ENCODE data around the gene SPHK2.
"Not testable (repeated sequence)": the region's sequence is repeated elsewhere in the genome, so short reads cannot be mapped to it uniquely, and the experiment has no call there.

The SPHK2 gene

GRCh38 chr19:48637449-48637947 is 18.2 kb downstream of the SPHK2 start:
- peak; percentile 78 for DNase-seq (ENCODE audit: low spot score)

DNA sequence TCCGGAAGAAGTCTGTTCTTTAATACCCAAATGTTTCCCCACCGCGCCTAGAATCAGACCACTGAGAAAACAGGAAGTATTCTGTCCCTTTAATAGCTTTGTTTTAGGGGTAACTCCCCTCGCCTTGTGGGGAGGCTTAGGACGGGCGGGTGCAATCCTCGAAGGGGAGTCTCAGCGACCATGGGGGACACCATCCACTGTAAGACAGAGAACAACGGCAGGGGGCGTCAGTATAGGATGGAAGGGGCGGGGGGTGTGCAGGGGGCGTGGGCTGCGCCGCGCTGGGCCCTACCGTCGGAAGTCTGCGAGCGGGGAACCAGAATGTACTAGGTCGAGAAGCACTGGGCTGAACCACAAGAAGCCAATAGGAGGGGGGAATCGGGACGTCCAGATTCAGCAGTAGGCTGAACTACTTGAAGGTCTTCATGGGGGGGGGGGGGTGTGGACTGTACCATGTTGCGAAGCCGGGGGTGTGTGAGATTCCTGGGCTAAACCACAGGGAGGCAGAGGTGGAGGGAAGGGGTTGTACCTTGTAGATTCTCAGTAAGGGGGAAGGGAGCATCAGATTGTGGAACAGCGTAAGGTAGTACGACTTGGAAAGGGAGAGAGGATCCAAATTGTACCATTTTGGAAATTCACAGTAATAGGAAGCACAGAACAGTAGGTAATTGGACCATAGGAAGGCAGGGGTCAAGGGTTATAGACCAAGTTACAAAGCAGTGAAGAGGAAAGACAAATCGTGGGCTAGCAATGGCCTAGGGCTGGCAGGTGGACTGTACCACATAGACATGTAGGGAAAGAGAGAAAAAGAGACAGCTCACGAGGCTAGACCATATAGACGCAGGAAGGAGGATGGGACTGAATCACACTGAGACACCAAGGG is 18.9 kb downstream of the SPHK2 start:
- DNase-seq (ENCODE audit: low spot score): peak; percentile 66

DNA sequence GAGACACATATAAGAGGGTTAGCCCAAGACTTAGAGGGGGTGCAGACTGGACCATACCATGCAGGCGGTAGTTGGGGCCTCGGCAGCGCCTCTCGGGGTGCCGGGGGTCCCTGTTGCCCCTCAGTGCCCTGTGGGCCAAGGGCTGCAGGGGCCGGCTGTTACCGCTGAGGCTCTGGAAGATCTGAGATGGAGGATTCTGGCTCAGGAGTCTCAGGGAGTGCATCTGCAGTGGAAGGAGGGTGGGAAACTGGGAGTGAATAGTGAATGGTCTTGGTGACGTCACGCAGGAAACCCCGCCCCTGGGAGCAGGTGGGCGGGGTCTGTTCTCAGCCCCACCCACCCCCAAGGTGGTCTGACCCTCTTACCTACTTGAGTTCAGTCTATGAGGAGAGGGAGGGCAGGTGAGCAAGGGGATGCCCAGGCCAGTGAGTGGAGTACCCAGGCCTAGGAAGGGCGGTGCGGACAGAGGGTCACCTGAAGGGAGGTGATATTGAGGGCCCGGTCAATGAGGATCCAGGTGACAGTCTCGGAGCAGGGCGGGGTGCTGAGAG is 19.6 kb downstream of the SPHK2 start:
- DNase-seq (ENCODE audit: low spot score): no peak

DNA sequence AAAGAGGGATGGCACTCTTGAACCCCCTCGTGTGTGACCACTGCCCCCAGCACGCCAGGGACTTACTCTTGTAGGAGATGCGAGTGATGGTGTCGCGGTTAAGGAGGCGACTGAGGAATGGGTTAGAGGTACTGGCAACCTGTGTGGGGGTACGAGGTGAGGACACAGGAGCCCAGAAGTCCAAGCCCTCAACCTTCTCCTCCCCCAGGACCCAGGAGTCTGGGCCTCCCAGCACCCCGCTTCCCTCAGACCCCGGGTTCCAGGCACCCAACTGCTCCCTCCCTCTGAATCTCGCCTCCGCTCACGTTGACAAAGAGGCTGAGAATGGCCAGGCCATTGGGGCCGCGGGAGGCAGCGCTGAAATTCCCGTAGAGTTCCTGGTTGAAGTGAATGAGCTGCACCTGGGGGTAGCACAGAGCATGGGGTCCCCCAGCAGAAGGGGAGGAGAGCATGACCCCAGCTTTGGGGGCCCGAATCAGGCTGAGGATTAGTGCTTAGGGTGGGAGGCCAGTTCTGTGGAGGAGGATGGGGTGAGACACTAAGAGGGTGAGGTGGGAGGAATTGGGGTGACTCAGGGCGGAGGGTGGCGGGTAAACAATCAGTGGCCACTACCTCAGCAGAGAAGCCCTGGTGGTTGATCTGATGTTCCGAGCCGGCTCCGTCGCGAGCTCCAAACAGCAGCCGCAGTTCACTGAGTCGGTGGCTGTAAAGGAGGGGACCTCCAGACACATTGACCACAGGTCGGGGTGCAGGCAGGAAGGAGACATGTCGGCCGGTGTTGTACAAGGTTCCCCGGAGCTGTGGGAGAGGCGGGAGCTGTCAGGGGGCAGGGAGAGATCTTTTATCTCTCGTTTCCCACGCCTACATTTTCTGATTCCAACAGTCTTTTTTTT is 20.4 kb downstream of the SPHK2 start:
- DNase-seq (ENCODE audit: low spot score): no peak

- DNase-seq (ENCODE audit: low spot score): no peak
These were observed 22.5 kb downstream of the SPHK2 start for GRCh38 chr19:48641850-48642249.

DNA sequence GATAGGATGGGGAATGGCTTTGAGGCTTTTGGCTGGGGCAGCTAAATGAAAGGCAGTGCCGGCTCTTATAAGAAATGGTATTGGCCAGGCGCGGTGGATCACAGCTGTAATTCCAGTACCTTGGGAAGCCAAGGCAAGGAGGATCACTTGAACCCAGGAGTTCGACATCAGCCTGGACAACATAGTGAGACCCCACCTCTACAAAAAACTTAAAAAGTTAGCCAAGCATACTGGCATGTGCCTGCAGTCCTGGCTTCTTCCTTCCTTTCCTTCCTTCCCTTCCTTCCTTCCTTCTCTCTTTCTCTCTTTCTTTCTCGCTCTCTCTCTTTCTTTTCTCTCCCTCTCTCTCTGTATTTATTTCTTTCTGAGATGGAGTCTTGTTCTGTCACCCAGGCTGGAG is 23.6 kb downstream of the SPHK2 start:
- no peak for DNase-seq (ENCODE audit: low spot score)

- DNase-seq (ENCODE audit: low spot score): no peak
These were observed 25.0 kb downstream of the SPHK2 start for GRCh38 chr19:48644355-48644754.

- peak; percentile 75 for DNase-seq (ENCODE audit: low spot score)
These were observed 25.7 kb downstream of the SPHK2 start for GRCh38 chr19:48644839-48645619.

GRCh38 chr19:48645620-48646000 is 26.3 kb downstream of the SPHK2 start:
- no peak for DNase-seq (ENCODE audit: low spot score)

DNA sequence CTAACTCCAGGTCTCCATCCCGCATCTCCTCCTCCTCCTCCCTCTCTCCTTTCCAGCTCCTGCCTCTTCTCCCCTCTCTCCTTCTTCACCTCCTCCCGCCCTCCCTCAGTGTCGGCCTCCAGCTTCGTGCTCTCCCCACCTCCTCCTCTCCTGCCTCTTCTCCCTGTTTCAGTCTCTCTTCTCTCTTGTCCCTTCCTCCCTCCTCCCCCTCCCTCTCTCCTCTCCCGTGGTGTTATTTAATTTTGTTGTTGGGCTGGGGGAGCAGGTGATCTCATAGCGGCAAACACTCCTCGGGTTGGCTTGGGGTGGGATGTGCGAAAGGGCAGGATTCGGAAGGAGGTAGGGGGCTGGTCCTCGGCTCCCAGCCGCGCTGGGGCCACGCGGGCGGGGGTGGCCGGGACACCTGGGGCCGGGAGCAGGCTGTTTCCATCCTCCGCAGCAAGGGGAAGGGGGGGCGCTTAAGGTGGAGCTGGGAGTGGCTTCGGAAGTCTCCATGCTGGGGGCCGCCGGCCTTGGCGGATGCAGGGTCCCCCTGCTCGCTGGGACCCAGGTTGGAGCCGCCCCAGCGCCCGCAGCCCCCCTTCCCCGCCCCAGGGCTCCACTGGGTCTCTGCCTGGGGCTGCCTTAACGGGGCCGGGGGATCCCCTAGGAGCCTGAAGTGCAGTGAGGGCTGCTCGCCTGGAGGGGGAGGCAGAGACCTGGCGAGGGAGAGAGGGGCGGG is 26.9 kb downstream of the SPHK2 start, which contains the start of gene CA11:
Gene CA11, minus strand, starts transcription at position 187 of the 721 bp plus-strand sequence. CDS start 555 bp downstream, outside the sequence.
- peak; percentile 67 for DNase-seq (ENCODE audit: low spot score)

DNA sequence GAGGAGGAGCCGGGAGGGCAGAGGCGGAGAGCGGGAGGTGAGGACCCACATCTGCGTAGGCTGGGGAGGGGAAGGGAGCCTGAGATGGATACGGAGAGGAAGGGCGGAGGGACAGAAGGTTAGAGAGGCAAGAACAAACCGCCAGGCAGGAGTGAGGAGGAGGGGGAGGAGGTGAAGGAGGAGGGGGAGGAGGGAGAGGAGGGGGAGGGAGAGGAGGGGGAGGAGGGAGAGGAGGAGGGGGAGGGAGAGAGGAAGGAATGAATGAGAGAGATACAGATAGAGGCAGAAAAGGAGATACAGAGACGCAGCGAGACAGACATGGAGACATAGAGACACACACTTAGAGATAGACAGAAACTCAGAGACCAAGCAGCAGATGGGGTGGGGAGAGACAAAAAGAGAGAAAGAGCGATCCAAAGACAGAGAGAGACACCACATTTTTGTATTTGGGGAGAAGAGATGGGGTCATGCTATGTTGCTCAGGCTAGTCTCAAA is 27.5 kb downstream of the SPHK2 start:
- DNase-seq (ENCODE audit: low spot score): no peak

DNA sequence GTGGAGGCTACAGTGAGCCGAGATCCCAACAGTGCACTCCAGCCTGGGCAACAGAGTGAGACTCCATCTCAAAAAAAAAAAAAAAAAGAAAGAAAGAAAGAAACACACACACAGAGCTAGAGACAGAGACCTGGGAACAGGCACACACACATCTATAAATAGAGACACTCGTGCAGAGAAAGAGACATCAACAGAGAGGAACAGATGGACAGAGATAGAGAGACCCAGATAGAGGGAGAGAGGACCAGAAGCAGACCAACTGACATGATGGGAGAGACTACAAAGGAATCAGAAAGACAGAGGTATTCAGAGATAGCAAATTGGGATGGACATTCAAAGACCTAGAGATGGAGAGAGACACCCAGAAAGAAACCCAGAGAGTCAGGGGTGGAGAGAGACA is 28.8 kb downstream of the SPHK2 start:
- DNase-seq (ENCODE audit: low spot score): no peak

GRCh38 chr19:48650974-48651682 is 31.8 kb downstream of the SPHK2 start:
- no peak for DNase-seq (ENCODE audit: low spot score)

GRCh38 chr19:48651683-48652048 is 32.4 kb downstream of the SPHK2 start:
- no peak for DNase-seq (ENCODE audit: low spot score)

DNA sequence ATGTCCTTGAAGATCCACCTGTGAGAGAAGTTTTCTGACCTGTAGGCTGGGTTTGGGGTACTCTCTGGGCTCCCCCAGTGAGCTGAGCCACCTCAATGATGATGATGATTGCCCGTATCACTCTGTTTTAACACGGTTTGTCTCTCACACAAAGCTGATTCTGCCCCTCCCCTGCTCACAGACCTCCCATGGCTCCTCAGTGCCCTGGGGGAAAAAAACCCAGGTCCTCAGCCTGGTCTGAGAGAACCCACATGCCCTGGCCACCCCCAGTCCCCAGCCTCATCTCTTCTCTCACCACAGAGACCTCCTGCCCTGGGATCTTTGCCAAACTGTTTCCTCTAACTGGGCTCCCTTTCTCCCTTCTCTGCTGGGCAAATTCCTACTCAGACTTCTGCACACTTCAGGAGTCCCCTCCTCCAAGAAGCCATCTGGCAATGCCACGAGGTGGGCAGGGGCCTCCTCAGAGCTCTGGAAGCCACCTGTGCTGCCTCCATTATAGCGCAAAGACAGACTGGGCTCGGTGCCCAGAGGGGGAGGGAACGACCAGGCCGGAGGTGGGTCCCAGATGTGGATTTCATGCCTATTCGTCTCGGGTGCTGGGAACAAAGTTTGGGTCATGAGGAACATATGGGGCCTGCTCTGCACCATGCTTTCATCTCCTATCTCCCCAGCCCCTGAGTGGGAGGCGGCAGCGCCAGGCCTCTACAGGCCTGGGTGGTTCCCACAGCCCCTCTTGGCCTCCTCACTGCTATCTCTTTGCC is 35.2 kb downstream of the SPHK2 start:
- DNase-seq (ENCODE audit: low spot score): no peak

GRCh38 chr19:48656840-48657474 is 37.7 kb downstream of the SPHK2 start:
- DNase-seq (ENCODE audit: low spot score): no peak

- not testable (repeated sequence) for DNase-seq (ENCODE audit: low spot score)
These were observed 38.5 kb downstream of the SPHK2 start for GRCh38 chr19:48657828-48658227.

DNA sequence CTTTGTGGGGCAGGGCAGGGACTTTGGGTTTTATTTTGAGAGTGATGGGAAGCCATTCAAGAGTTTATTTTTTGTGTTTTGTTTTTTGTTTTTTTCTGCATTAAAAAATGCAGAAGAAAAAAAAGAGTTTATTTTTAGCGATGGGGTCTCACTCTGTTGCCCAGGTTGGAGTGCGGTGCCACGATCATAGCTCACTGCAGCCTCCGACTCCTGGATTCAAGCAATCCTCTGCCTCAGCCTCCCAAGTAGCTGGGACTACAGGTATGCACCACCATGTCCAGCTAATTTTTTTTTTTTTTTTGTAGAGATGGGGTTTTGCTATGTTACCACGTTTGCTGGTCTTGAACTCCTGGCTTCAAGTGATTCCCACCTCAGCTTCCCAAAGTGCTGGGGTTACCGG is 39.2 kb downstream of the SPHK2 start:
- no peak for DNase-seq (ENCODE audit: low spot score)

GRCh38 chr19:48659768-48660167 is 40.5 kb downstream of the SPHK2 start:
- no peak for DNase-seq (ENCODE audit: low spot score)
